Calu3 (cell line): ENCODE measurements around the gene CCDC197. TPM values are rescaled to one million over a fixed set of nuclear protein-coding genes. Genes with fewer than 3 reads are reported as not detected.

ENCODE experiments used
- BruUV-seq: library from RNA; stranded (reverse); fragments of 400-500 nt; replicated peaks from 2 replicates; lab custom pipeline; 2021; lab: Mats Ljungman, UMichigan
- CTCF ChIA-PET: fragments of 300-600 bp; sonication (Branson Sonifier 250); formaldehyde crosslinking; loops from one replicate; lab custom pipeline; 2022; ENCODE audit warnings: antibody characterized with exemption; lab: Charles Lee
- DNase-seq: peaks from one replicate; pipeline ENCODE4 v3.0.0; 2022
- H3K27ac Mint-ChIP-seq: one replicate; pipeline ENCODE4 v1.8.0; 2022; ENCODE audit warnings: mixed read lengths; ENCODE audit not compliant: unreplicated experiment
- H3K27me3 Mint-ChIP-seq: one replicate; pipeline ENCODE4 v1.8.0; 2022; ENCODE audit warnings: mixed read lengths; ENCODE audit not compliant: unreplicated experiment
- H3K36me3 Mint-ChIP-seq: one replicate; pipeline ENCODE4 v1.8.0; 2022; ENCODE audit warnings: mild to moderate bottlenecking, moderate library complexity, mixed read lengths; ENCODE audit not compliant: insufficient read depth, unreplicated experiment
- H3K4me1 Mint-ChIP-seq: one replicate; pipeline ENCODE4 v1.8.0; 2022; ENCODE audit warnings: mild to moderate bottlenecking, low read depth, mixed read lengths; ENCODE audit not compliant: unreplicated experiment
- H3K4me3 Mint-ChIP-seq: one replicate; pipeline ENCODE4 v1.8.0; 2022; ENCODE audit warnings: mild to moderate bottlenecking, low read depth, moderate library complexity, mixed read lengths; ENCODE audit not compliant: unreplicated experiment
- H3K9me3 Mint-ChIP-seq: one replicate; pipeline ENCODE4 v1.8.0; 2022; ENCODE audit warnings: low read depth, mixed read lengths; ENCODE audit not compliant: unreplicated experiment
- CTCF ChIP-seq: fragments of 200-600 bp; IDR thresholded peaks from one replicate; pipeline ENCODE4 v1.8.0; 2022; ENCODE audit warnings: antibody characterized with exemption; ENCODE audit not compliant: unreplicated experiment
- intact Hi-C: fragments of 100-400 bp; cut with micrococcal nuclease; formaldehyde crosslinking; loops from one replicate; pipeline ENCODE4 v1.10.0; 2022; ENCODE audit not compliant: unreplicated experiment
- total RNA-seq: library from RNA; stranded (reverse); gene quantifications from 2 replicates; pipeline ENCODE4 v1.2.3, GENCODE V29; 2022

CCDC197 gene
- total RNA-seq, 1 experiment from 2014 or later: not detected

DNA sequence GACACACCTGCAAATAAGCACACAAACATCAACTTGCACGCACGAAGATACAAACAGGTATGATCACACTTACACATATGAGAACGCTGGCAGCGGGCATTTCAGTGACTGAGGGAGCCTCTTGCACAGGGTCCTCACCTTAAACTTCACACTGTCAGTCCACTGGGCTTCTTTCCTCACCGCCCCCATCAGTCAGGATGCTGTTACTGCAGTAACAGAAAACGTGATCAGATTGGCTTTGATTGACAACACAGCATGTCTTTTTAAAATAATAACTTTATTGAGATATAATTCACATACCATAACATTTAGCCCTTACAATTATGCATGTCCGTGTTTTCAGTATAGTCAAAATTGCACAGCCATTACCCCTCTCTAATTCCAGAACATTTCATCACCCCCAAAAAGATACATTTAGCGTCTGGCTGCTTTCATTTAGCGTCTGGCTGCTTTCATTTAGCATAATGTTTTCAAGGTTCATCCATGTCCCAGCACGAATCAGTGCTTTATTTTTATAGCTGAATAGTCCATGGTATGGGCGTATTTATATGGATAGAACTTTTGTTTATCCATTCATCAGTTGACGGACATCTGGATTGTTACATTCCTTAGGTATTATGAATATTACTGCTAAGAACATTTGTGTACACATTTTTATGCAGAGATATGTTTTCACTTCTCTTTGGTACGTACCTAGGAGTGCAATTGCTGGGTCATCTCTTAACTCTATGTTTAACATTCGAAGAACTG, 8.4 kb downstream of the CCDC197 start:
- DNase-seq: no peak
- no peak overlapping the region for H3K4me3 Mint-ChIP-seq
- H3K36me3 Mint-ChIP-seq: peaks cover 5% of the 10 kb centered on the region
- no TSS peak for BruUV-seq
- intact Hi-C loops: no loop called here
- peaks cover 26% of the 10 kb centered on the region for H3K4me1 Mint-ChIP-seq
- peak; percentile 34 for TF ChIP-seq CTCF
- H3K27me3 Mint-ChIP-seq: no peaks in the 10 kb centered on the region
- H3K9me3 Mint-ChIP-seq: no peaks in the 10 kb centered on the region
- no peak overlapping the region for H3K27ac Mint-ChIP-seq
- CTCF ChIA-PET: no interaction called here

GRCh38 chr14:94008234-94008633, 11.1 kb downstream of the CCDC197 start:
- H3K27ac Mint-ChIP-seq: no peak overlapping the region
- intact Hi-C loops: no loop called here
- CTCF ChIA-PET: interaction anchor here (1.7 kb wide), 1 partner anchor 29 kb away, joined by 3 read pairs; no protein-coding TSS in a partner anchor
- H3K4me1 Mint-ChIP-seq: peaks cover 25% of the 10 kb centered on the region
- BruUV-seq: no TSS peak
- DNase-seq: no peak
- no peak overlapping the region for H3K4me3 Mint-ChIP-seq
- no peaks in the 10 kb centered on the region for H3K9me3 Mint-ChIP-seq
- no peaks in the 10 kb centered on the region for H3K36me3 Mint-ChIP-seq
- no peak for TF ChIP-seq CTCF
- no peaks in the 10 kb centered on the region for H3K27me3 Mint-ChIP-seq

GRCh38 chr14:94009767-94010166, 12.7 kb downstream of the CCDC197 start:
- no peak for DNase-seq
- CTCF ChIA-PET: interaction anchor here (0.7 to 1.7 kb wide), 2 partner anchors 16 to 27 kb away, joined by 3 read pairs; partner anchors contain the start of gene OTUB2

DNA sequence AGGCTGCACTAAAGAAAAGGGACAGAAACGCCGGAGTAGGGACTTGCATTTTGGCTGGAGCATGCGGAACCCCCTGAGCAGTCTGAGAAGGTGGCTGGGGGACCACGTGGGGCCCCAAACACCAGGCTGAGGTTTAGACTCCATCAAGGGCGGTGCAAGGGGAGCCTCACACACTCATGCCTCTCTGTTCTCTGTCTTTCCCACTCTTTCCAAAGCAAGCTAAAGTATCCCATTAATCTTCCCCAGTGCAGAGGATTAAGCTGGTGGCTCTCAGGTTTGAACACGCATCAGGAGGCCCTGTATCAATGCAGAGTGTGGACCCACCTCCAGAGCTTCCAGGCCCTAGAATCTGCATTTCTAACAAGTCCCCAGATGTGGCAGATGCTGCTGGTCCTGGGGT, 13.5 kb downstream of the CCDC197 start:
- intact Hi-C loops: no loop called here
- no peak for DNase-seq
- Mint-ChIP-seq H3K4me3 (no peak overlapping the region), H3K27me3 (no peaks in the 10 kb centered on the region), H3K9me3 (no peaks in the 10 kb centered on the region), H3K36me3 (no peaks in the 10 kb centered on the region), H3K4me1 (peaks cover 21% of the 10 kb centered on the region), H3K27ac (no peak overlapping the region)
- no peak for TF ChIP-seq CTCF
- CTCF ChIA-PET: no interaction called here
- no TSS peak for BruUV-seq

More at GRCh38 chr14:94009767-94010166, 12.7 kb downstream of the CCDC197 start:
- H3K4me3 Mint-ChIP-seq: no peak overlapping the region
- no peaks in the 10 kb centered on the region for H3K27me3 Mint-ChIP-seq
- H3K9me3 Mint-ChIP-seq: no peaks in the 10 kb centered on the region
- BruUV-seq: no TSS peak
- no peak for TF ChIP-seq CTCF
- H3K27ac Mint-ChIP-seq: no peak overlapping the region
- peaks cover 27% of the 10 kb centered on the region for H3K4me1 Mint-ChIP-seq
- intact Hi-C loops: no loop called here
- H3K36me3 Mint-ChIP-seq: no peaks in the 10 kb centered on the region
